ENCODE measurements around the gene TAGLN.
A peak's percentile ranks its signal among the peaks of the same experiment; 100 is the strongest.

TAGLN gene

GRCh38 chr11:117226388-117227385 is 27.5 kb downstream of the TAGLN start:
- peak; percentile 79 for DNase-seq (ENCODE audit: low spot score)
- TF ChIP-seq CTCF (IDR thresholded peaks at IDR 0.05; ENCODE audit: extremely low read depth, missing control alignments), result peak; percentile 54

- DNase-seq (ENCODE audit: low spot score), result no peak
- TF ChIP-seq CTCF (IDR thresholded peaks at IDR 0.05; ENCODE audit: extremely low read depth, missing control alignments), result no peak
Measured at GRCh38 chr11:117228091-117228490, 28.9 kb downstream of the TAGLN start.

- DNase-seq (ENCODE audit: low spot score), result no peak
- TF ChIP-seq CTCF (IDR thresholded peaks at IDR 0.05; ENCODE audit: extremely low read depth, missing control alignments), result no peak
Measured at GRCh38 chr11:117229411-117229810, 30.2 kb downstream of the TAGLN start.

- DNase-seq (ENCODE audit: low spot score), result no peak
- no peak for TF ChIP-seq CTCF (IDR thresholded peaks at IDR 0.05; ENCODE audit: extremely low read depth, missing control alignments)
Measured at GRCh38 chr11:117229931-117230285, 30.7 kb downstream of the TAGLN start.

- peak; percentile 37 for DNase-seq (ENCODE audit: low spot score)
- no peak for TF ChIP-seq CTCF (IDR thresholded peaks at IDR 0.05; ENCODE audit: extremely low read depth, missing control alignments)
Measured at GRCh38 chr11:117230286-117230961, 31.3 kb downstream of the TAGLN start.

GRCh38 chr11:117230999-117231841 is 32.0 kb downstream of the TAGLN start:
- no peak for DNase-seq (ENCODE audit: low spot score)

More at GRCh38 chr11:117230999-117231841, 32.0 kb downstream of the TAGLN start:
- TF ChIP-seq CTCF (IDR thresholded peaks at IDR 0.05; ENCODE audit: extremely low read depth, missing control alignments), result no peak
